ENCODE measurements around the gene SDF2L1.
"Not testable (repeated sequence)": the region's sequence is repeated elsewhere in the genome, so short reads cannot be mapped to it uniquely, and the experiment has no call there.

Gene SDF2L1

DNA sequence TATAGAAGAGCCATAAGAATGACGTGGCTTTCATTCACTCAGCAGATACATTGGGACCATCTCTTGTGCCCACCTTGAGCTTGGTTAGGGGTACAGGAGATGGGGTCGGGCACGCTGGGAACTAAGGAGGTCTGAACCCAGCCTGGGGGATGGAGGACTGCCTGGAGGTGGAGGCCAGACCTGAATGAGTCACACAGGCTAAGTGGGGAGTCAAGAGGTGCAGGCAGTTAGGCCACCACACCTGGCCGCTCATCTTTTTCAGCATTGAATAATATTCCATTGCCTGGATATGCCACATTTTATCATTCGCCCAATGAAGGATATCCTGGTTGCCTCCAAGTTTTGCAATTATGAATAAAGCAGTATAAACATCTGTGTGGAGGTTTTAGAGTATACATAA lies 19.9 kb downstream of the SDF2L1 start:
- no peak for DNase-seq (ENCODE audit: low spot score)

- DNase-seq (ENCODE audit: low spot score) = no peak
Measured at GRCh38 chr22:21663738-21664137, 21.6 kb downstream of the SDF2L1 start.

GRCh38 chr22:21665047-21665851 lies 23.1 kb downstream of the SDF2L1 start:
- no peak for DNase-seq (ENCODE audit: low spot score)

DNA sequence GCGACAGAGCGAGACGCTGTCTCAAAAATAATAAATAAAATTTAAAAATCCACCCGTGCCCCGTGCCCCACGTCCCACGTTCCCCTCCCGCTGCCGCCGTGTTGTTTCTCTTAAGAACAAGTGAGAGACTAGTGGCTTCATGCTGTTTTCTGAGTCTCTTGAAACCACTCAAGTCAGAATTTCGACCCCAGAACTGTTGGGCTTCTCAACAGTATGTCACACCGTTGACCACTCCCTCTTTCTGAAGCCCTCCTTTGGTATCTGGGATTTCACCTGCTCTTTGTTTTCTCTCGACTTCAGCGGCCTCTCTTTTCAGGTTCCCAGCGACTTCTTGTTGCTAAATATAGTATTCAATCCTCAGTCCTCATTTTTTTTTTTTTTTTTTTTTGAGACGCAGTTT lies 24.7 kb downstream of the SDF2L1 start:
- DNase-seq (ENCODE audit: low spot score) = no peak

DNA sequence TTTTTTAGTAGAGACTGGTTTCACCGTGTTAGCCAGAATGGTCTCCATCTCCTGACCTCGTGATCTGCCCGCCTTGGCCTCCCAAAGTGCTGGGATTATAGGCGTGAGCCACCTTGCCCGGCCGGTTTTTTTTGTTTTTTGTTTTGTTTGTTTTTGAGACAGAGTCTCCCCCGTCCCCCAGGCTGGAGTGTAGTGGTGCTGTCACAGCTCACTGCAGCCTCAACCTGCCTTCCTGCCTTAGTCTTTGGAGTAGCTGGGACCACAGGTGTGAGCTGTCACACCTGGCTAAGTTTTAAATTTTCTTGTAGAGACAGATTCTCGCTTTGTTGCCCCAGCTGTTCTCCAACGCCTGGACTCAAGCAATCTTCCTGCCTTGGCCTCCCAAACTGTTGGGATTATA lies 26.9 kb downstream of the SDF2L1 start:
- DNase-seq (ENCODE audit: low spot score) = no peak

DNA sequence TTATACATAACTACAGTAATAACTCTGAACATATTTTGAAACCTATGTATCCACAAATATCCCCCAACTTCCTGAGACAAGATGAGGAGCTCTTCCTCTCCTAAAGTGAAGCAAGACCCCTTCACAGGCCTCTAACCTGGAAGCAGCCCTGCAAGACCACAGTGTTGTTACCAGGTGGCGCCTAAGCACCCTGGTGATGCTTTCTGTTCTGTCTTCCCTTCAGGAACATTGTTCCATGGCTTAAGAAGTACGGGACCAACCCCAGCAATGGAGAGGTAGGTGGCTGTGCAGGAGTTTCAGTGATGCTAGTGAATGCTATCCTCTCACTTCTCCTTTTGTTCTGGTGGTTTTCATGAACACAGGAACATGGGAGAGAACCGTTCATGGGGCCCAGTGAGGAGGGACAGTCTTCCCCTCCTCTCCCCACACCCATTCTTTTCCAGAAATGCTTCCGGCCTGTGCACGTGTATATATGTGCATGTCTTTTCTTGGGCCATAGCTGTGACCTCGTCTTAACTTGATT lies 30.1 kb downstream of the SDF2L1 start:
- no peak for DNase-seq (ENCODE audit: low spot score)

DNA sequence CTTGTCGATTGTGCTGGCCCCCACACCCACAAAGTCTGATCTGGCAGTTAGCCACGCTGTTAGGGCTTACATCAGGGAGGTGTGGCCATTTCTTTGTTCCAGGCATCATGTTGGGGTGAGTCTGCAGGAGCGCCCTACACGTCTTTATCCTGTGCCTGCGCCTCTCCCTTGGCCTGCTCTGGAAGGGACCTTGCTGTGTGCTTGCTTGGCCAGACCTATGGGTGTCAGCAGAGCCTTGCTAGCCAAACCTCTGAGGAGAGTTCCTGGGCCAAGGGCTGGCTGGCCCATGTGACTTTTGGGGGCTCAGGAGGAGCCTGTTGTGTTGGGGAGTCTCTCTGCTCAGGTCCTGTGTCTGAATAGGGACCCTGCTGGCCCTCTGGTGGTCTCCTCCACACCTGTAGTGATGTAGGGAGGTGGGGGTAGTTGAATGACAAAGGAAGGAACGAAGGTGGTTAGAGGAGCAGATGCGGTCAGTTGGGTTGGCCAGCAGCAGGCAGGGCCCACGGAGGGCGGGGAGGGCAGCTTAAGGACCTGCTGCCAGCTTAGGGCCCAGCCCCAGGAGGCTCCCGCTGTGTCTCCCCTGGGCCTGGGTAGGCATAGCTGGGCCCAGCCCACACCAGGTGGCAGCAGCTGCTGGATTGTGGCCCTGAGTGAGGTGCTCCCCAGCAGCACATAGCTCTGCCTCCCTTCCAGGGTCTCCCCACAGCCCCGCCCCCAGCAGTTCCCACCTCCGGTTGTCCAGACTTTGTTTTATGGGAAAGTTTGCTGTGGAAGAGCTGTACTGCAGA lies 31.6 kb downstream of the SDF2L1 start:
- no peak for DNase-seq (ENCODE audit: low spot score)

GRCh38 chr22:21674638-21675245 lies 32.6 kb downstream of the SDF2L1 start:
- DNase-seq (ENCODE audit: low spot score) = no peak

- no peak for DNase-seq (ENCODE audit: low spot score)
Measured at GRCh38 chr22:21677606-21678443, 35.7 kb downstream of the SDF2L1 start.

DNA sequence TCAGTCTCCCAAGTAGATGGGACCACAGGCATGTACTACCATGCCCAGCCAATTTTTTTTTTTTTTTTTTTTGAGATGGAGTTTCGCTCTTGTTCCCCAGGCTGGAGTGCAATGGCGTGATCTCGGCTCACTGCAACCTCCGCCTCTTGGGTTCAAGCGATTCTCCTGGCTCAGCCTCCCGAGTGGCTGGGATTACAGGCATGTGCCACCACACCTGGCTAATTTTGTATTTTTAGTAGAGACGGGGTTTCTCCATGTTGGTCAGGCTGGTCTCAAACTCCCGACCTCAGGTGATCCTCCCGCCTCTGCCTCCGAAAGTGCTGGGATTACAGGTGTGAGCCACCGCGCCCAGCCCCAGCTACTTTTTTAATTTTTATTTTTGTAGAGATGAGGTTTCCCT lies 36.7 kb downstream of the SDF2L1 start:
- DNase-seq (ENCODE audit: low spot score) = not testable (repeated sequence)

GRCh38 chr22:21679383-21679782 lies 37.3 kb downstream of the SDF2L1 start:
- no peak for DNase-seq (ENCODE audit: low spot score)

GRCh38 chr22:21680830-21681565 lies 38.9 kb downstream of the SDF2L1 start:
- no peak for DNase-seq (ENCODE audit: low spot score)

GRCh38 chr22:21681566-21682370 lies 39.7 kb downstream of the SDF2L1 start:
- DNase-seq (ENCODE audit: low spot score) = no peak

- DNase-seq (ENCODE audit: low spot score) = no peak
Measured at GRCh38 chr22:21682385-21683175, 40.5 kb downstream of the SDF2L1 start.

DNA sequence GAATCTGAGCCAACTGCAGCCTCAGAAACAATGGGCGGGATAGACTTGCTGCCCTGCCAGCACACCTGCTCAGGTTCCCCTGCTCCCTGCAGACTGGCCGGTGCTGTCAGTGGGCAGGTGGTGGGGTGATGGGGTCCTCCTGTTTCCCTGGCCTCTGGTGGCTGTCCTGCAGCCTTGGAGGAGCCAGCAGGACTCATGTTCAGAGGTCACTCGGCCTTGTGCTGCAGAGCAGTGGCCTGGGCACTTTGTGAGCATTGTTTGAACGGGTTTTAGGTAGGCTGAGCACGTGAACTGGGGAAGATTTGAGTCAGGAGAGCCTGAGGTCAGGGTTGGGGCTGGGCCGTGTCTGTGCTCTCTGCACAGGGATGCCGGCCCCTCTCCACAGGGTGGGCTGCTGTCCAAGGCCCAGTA lies 41.3 kb downstream of the SDF2L1 start:
- DNase-seq (ENCODE audit: low spot score) = no peak

- DNase-seq (ENCODE audit: low spot score) = no peak
Measured at GRCh38 chr22:21684492-21685163, 42.5 kb downstream of the SDF2L1 start.

- DNase-seq (ENCODE audit: low spot score) = no peak
Measured at GRCh38 chr22:21685164-21685513, 43.0 kb downstream of the SDF2L1 start.

GRCh38 chr22:21686193-21686608 lies 44.1 kb downstream of the SDF2L1 start:
- no peak for DNase-seq (ENCODE audit: low spot score)
